Activated T-cell treated with anti-CD3 and anti-CD28 coated beads for 4 hours (primary cell): ENCODE data around the gene ATF6.

Source experiments
- DNase-seq: peaks from one replicate; pipeline ENCODE4 v3.0.0-alpha.2; 2020

ATF6 gene

DNA sequence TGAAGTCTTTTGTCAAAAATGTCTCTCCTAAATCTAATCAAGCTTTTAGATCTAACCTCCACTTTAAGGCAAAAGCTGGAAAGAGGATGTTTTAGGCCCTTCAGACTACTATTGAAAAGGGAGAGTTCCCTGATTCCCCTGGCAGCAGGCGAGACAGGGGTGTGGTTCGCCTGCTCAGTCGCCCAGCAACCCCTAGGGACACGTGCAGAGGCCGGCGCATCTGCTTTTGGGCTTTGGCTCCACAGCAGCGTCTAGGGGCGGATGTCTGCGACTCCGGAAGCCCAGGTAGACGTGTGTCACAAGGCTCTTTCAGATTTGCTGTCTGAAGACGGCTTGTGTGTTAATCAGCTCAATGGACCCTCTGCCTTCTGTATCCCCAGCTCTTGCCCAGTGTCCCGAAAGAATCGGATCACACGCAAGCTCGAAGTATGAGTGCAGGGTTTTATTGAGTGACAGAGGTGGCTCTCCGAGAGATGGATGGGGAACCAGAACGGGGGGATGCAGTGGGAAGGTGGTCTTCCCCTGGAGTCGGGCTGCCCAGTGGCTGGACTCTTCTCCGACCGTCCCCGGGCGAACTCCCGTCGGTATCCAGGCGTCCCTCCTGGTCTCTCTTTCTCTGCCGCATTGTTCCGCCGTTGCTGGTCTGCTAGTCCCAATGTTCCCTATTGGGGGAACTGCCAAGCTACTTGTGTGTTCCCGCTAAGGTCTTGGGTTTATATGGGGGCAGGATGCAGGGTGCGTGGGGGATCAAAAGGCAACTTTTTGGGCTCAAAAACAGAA is 212.1 kb downstream of the ATF6 start:
- DNase-seq: no peak

DNA sequence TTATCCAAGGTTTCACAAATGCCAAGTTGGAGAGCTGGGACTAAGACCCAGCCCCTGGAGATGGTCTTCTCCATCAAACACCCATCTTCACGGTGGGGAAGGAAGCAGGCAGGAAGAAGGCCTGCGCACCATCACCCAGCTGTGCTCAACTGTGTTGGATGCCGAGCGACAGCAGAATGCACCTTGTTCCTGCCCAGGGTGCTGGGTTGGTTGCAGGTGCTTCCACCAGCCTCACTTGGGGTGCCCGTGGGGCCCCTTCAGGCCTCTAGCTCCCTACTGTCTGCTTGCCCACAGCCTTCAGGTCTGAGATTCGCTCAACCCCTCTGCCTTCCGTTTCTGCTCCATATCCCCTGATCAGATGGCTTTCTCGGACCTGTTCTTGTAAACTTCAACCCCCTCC is 215.0 kb downstream of the ATF6 start:
- no peak for DNase-seq

DNA sequence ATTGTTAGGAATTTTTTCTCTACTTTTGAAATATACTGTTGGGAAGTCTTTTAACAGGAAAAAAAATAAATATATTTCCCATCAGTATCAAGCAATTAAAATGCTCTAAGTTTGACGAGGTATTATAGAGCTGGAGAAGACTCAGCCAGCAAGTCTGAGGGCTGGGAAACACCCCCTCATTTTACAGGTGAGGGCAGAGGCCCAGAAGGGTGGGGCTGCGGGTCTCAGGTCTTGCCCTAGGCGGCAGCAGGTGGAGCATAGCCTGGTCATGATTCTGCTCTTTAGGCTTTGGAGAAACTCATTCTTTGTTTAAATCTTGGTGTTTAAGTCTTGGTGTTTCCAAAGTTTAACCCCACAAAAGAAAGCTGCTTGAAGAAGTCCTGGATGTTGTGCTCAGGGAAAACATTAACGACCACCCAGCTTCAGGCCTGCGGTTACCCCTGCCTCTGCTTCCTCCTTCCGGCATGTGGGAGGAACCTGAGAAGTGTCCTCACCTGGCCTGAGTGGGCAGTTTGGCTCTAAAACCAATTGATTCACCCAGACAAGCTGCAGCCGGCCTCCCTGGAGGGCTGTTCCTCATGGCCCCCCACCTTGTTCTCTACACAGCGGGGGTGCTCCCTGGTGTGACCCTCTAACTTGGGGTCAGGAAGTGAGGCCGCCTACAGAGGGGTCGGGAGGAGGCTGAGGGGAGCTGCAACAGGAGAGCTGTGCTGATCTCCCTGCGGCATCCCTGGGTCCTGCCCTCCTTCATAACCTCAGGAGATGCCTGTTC is 215.8 kb downstream of the ATF6 start:
- no peak for DNase-seq

DNA sequence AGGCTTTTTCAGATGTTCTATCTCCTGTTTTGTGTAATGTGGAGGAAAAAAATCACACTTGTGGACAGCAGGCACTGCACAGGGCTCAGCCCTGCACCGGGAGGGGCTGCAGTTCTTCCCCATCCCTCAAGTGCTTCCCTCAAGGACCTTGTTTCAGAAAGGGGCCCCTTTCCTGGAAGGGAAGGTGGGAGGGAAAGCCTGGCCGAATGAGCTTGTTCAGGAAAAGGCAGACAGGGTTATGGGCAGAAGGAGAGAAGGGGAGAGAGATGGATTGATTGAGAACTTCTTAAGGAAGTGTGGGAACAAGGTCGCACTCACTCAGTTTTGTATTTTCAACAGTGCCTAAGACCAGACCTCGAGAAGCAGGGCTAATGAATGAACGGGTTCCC is 216.4 kb downstream of the ATF6 start:
- no peak for DNase-seq

DNA sequence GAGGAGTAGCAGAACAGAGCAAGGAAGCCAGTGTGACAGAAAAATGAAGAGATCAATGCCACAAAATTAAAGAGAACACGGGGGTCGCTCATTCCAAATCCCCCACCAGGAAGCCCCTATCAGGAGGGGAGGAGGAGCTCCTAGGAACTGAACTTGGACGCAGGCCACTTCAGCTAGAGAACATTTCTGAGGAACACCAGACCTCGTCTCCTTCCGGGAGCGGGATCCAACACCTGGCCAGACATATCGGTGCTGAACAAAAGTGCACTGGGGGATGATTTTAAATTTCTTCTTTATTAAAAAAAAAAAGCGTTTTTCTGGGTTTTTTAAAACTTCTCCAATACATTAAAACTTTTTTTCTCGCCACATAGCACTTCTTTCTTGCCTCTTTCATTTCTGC is 216.8 kb downstream of the ATF6 start:
- no peak for DNase-seq

DNA sequence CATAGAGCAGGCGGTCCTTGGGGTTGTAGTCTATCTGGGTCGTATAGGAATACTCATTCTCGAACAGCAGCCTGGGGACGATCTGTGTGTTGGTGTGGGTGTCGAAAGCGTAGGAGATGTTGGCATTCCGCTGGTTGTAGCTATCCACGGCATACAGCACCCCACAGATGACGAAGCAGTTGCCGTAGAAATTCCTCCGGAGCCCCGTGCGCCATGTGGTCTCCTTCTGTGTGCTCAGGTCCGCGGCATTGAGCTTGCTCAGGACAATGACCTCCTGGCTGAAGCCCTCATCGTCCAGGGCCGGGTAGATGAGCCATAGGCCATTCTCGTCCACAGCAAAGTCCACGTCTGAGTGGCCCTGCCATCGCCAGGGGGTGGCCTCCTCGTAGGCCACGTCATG is 217.6 kb downstream of the ATF6 start:
- DNase-seq: no peak

DNA sequence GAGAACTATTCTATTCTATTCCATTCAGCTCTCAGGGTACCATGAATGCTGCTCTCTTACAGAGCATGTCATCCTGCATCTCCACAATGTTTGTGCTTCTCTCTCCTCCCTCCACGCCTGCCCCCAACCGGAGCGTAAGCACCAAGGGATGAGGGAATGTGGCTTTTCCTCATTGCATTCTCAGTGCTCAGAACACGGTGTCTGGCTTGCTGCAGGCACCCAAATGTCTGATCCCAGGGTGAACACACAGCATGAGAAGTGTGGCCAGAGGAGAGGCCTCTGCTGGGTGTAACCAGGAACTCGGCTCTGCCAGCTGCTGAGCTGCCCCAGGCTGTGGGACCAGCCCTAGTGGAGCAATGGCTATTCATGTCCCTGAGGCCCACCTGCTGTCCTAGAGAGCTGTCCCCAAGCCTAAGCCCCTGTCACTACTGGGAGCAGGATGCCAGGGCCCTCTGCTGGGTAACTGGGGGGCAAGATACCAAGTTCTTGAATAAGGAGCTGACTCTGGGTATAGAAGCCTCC is 219.2 kb downstream of the ATF6 start:
- DNase-seq: no peak

DNA sequence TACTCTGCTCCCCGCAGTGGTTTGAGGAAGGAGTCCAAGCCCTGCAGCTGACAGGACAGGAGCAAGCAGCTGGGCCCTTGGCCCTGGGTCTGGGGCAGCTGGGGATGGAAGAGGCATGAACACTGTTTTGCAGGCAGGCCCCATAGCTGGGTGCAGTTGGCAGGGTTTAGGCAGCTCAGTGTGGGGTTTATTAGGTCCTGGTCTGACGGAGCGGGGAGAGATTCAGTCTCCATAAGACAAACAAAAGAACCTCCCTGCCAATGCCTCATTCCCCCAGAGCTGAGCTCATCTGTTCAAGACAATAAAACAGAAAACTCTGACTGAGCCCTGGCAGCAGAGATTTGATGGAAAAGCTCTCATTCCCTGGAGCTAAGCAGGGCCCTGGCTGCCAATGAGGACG is 220.2 kb downstream of the ATF6 start:
- DNase-seq: no peak

DNA sequence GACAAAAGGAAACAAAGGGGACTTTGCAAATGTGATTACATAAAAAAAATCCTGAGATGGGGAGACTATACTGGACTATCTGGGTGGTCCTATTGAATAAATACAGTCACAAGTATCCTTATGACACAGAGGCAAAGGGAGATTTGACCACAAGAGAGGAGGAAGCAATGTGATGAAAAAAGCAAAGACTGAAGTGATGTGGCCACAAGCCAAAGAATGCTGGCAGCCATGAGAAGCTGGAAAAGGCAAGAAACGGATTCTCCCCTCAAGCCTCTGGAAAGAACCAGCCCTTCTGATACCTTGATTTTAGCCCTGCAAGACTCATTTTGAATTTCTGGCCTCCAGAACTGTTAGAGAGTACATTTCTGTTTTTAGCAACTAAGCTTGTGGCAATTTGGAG is 221.2 kb downstream of the ATF6 start:
- no peak for DNase-seq

DNA sequence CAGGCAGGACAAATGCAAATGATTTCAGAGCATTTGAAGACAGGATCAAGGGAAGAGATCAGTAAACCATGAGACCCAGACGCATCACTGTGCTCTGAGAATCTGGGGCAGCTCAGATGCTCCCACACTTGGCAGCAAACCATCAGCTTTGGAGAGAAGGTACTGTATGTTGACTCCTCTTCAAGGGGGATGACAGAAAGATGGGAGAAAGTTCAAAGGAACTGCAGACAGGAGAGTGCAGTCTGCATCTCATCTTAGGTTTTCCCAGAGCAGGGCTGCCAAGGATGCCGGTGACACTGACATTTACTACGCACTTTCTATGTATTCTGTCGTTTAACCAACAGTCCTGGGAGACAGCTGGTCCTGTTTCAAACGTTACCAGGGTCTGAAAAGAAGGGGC is 221.8 kb downstream of the ATF6 start:
- no peak for DNase-seq

DNA sequence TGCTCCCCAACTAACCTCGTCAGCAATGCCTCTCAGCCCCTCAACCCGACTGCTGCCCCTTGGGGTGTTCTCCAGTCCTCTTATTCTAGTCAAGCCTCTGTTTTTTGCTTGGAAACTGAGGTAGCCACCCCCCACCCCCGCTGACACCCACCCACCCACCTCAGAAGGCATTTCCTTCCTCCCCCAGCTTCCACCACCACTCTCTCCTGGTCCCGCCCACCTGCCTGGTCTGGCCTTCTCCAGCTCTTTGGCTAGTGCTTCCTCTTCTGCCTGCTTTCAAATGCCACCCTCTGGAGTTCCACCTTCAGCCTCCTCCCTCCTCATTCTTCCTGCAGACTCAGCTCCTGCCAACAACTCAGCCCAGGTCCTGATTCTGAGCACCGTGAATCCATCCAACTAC is 222.3 kb downstream of the ATF6 start:
- no peak for DNase-seq

DNA sequence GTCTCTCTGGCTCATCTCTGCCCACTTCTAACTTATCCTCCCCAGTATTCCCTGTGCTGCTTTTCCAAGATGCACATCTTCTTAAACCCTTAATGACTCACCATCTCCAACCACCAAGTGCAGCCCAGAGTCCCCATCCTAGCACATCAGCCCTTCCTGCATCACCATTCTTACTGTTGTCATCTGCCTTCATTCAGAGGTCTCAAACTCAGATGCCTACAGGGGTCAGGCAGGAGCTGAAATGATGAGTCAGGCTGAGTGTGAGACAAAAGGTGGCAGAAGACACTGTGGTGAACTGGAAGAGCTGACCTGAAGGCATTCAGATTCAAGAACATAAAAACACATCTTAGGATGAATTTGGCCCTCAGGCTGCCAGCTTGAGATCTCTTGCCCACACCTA is 223.0 kb downstream of the ATF6 start:
- DNase-seq: no peak

DNA sequence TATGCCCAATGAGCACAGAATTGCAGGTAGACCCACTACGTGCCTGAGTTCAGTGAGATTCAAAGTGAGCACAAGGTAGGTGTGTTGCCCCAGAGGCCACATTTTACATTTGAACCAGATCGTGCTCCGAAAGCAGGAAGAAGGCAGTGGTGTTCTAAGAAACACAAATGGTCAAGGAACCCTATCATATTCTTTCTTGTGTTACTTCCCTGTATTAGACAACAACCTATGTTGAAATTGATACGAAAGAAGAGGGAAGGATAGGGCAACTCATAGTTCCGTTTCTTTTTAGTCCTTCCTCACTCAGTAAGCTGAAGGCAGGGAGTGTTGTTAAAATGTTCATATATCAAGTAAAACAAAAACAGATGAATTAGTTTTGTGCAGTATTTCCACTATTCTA is 223.7 kb downstream of the ATF6 start:
- no peak for DNase-seq

DNA sequence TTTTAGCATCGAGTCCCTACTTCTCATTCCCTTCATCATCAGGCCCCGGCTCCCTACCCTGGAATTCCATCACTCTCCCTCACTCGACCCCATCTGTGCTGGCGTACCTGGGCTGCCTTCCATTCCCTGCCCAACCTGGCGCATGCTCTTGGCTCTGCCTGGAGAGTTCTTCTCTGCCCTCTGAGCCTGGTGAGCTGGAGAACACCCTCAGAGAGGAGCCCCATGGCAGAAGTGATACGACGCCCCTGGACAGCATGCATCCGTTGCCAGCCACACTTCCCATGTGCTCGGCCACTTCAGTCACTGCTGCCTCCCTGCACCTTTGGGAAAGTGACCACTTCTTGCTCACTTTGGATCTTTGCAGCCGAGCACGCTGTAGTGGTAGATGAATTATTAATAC is 227.5 kb downstream of the ATF6 start:
- DNase-seq: no peak

DNA sequence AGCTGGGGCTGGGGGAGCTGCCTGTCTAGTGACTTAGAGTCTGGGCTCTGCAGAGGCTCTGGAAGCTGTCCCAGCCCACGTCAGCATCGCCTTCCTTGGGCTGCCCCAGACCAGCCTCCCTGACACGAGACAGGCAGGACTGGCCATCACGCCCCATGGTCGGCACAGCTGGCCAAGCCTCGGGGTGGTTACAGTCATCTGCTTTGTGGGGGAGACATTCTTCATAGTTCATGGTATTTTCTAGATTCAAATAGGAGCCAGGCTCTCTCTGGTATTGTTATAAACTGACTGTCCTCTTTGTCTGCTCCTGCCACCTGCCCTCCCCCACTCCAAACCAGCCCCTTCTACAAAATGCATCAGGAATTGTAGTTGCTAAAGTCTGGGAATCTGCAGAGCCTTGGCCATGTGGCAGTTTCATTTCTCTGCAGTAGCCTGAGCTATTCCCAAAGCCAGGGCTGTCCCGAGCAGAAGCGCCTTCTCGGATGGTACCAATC is 228.1 kb downstream of the ATF6 start:
- no peak for DNase-seq

DNA sequence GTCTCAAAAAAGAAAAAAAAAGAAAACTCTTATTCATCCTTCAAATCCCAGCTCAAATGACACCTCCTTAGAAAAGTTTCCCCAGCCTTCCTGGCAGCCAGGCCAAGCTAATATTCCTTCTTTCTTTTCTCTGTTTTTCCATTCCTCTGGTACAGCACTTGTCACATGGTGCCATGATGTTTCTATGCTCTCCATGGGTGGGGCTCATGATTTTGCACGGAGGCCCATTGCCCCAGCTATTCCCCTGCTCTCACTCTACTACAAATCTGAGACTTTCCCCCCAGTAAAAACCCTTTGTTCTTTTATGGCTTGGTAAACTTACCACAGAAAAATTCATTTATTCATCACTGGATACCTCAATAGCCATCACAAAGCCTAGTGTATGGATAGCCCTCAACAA is 231.0 kb downstream of the ATF6 start:
- no peak for DNase-seq

DNA sequence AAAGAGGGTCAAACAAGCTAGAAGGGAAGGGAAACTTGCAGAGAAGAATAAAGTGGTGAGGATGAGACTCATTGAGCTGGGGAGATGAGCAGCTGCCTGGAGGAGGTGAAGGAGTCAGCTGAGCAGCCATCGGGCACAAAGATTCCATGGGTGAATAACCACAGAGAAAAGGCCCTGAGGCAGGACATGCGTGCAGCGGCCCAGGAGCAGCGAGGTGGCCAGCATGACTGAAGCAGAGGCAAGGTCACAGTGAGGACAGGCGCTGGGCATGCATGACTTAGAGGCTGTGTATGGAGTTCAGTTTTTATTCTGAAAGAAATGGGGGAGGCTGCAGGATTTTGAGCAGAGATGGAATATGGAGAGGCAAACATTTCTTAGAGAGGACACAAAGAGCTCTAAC is 232.7 kb downstream of the ATF6 start:
- DNase-seq: no peak

DNA sequence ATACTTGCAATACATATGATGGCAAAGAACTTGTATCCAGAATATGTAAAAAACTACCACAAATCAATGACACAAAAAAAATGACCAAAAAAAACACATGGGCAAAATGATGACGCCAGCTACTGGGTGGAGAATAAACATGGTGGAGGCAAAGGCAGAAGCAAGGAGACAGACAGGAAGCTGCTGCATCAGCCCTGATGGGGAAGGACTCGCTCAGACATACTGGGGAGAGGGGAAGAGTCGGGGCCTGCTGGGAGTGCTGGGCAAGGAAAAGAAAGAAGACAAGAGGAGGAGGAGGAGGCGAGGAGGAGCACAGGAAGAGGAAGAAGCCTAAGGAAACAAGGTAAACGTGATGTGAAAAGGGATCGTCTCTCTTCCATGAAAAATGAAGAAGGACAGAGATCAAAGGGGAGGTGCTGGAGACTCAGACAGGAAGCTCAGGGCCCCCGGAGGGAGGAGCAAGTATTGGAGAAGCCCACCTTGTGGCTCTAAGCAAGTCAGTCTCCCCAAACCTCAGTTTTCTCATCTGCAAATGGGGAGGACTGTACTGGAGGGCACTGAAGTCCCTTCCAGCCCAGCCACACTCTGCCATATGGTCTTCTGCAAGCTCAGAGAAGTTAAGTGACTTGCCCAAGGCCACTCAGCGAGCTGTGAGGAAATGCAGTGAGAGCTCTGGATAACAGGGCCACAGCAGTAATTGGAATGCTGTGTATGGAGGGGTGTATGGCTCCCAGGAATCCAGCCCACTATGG is 233.4 kb downstream of the ATF6 start:
- DNase-seq: no peak

DNA sequence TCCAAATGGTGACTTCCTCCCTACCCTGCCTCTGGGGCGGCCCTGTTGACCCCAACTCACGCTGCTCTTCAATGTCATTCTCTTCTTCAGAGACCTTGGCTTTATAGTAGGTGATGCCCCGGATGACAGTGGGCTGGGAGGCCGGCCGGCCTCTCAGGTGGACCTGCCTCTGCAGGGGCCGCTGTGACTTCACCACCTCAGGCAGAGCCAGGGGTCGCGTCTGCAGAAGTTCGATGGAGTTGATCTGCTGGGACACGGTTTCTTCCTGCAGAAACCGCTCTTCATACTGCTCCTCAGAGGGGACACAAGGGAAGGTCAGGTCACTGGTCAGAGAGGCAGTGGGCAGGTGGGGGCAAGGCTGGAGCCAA is 233.9 kb downstream of the ATF6 start:
- no peak for DNase-seq

DNA sequence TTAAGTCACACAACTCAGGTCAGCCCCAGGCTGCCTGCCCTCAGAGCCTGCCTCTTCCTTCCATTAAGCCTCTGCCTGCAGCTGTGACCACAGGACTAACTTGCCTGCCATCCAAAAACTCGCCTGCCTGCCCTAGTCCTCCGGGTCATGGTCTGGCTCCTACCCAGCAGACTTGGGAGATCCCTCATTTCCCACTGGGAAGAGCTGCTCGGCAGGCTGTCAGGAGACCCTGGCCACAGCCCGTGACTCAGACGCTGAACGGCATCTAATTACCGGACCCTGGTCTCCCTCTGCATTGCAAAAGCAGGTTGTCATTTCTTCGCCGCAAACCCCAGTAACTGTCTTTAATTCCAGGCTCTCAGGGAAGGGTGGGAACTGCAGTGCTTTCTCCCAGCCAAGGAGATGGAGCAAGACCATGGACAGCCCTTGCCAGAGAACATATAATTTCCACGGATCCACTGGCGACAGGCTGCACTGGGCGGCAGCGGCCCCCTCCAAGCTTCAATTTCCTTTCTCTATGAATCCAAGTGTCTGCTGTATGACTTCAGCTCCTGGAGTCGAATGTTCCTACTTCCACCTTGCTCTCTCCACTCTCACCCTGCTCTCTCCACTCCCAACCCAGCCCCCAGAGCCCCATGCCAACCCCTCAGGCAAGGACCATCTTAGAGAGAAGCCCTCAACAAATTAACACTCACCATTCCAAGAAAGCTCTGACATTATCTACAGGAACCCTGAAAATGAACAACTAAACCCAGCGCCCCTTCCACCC is 237.1 kb downstream of the ATF6 start:
- no peak for DNase-seq

DNA sequence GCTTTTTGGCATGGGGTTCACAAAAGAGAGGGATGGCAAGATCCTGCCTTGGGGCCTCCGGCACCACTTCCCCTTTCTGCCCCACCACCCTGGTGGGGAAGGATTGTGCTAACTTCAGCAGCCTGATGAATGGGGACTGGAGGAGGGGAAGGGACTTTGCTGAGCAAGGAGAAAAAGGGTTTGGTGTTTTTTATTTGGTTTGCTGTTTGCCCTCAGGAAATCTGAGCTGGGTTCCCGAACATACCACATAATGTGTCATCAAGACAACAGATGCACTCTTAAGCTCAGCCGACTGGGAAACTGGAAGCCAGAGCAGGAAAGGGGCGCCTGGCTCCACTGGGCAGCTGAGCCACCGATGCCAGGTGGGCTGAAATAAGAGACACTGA is 237.7 kb downstream of the ATF6 start:
- DNase-seq: no peak

DNA sequence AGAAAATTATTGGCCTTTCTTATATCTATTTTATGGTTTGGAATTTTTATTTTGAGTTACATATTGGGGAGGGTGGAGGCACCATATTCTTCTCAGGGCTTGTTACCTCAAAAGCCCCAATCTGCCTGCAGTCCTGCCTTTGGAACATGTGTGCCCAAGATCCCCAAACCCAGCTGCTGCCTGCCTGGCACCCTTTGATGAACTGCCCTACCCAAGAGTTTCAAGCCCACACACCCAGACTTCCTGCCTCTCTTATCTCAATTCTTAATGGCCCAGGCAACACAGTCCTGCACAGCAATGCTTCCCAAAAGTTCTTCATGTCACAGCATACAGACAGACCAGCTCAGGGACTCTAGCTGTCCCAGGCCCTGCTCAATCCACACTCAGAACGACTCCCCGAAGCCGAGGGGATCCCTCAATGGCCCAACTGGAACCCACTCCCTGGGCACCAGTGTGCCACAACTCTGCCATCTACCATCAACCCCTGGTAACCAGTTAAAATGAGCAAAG is 238.4 kb downstream of the ATF6 start:
- DNase-seq: no peak

DNA sequence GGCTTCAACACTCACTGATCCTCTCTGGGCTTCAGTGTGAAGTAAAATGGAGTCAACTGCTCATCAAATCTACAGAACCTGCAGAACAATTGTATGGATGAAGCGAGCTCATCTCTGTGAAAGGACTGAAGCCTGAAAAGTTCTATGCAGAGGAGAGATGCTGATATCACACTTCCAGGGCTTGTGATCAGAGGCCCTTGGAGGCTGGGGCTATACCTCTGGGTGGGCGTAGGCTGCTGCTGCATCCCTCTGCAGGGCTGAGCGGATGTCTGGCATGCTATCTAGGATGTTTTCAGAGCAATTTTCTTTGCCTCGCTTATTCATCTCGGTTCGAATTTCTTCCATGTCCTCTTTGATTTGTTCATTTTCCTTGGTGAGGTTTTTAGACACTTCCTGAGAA is 240.0 kb downstream of the ATF6 start:
- no peak for DNase-seq
